ENCODE data around the gene FAM200B. TPM values are rescaled to one million over a fixed set of nuclear protein-coding genes. Genes with fewer than 3 reads are reported as not detected.

Gene FAM200B
- total RNA-seq, 4 donors from 2014 or later: 54.1 to 97.4 (median 72.7) TPM

GRCh38 chr4:15717086-15717485 lies 35.5 kb downstream of the FAM200B start:
- no peak overlapping the region for H3K27ac ChIP-seq
- H3K4me1 ChIP-seq: peaks cover 0 to 11% (median 7%) of the 10 kb centered on the region in 3 donors
- 58% methylated on average over 6 of the region's 6 CpGs; no CpG with 5 or more reads in 1 of the 2 donors for WGBS, 2 donors (ENCODE audit: low coverage in 1 of 2)
- H3K36me3 ChIP-seq: no peaks in the 10 kb centered on the region
- no peak for ATAC-seq
- H3K27me3 ChIP-seq: no peaks in the 10 kb centered on the region
- H3K9me3 ChIP-seq: no peaks in the 10 kb centered on the region
- TF ChIP-seq POLR2A (IDR thresholded peaks at IDR 0.05) (no peak), POLR2AphosphoS5 (IDR thresholded peaks at IDR 0.05) (no peak), CTCF (IDR thresholded peaks at IDR 0.05) (no peak), EP300 (IDR thresholded peaks at IDR 0.05) (no peak)
- no peak overlapping the region for H3K4me3 ChIP-seq

DNA sequence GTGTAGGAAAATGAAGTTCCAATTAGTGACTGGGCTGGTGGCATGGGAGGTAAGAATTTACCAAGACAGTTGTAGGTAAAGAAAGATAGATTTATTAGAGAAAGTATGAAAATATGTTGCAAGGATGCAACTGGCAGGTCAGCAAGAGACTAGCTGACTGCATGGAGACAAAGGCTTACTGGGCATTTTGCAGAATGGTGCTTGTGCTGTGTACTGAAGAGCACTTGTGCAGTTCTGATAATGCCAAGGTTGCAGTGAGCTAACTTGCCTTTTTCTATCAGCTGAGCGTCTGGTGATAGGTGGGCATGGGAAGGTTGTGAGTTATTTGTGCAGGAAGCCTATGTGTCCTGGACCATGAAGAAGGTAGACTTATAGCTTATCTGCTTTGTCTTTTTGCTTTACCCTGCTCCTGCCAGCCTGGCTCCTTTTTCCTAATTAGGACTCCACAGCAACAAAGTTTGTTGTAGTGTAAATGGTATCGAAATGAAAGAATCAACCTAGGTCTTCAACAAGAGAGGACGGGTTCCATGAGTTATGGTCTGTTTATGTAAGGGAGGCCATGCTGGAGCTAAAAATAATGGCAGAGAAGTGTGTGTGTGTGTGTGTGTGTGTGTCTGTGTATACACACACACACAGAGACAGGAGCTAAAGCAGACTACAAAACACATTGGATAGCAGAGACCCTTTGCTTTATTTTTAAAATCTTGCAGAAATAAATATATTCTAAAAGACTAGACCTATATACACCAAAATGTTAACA lies 36.2 kb downstream of the FAM200B start:
- ATAC-seq: no peak
- no peaks in the 10 kb centered on the region for H3K9me3 ChIP-seq
- H3K4me3 ChIP-seq: no peak overlapping the region
- H3K36me3 ChIP-seq: no peaks in the 10 kb centered on the region
- H3K27me3 ChIP-seq: no peaks in the 10 kb centered on the region
- 29 to 34% methylated on average over 3 of the region's 3 CpGs for WGBS, 2 donors (ENCODE audit: low coverage in 1 of 2)
- no peak for TF ChIP-seq POLR2A (IDR thresholded peaks at IDR 0.05)
- TF ChIP-seq EP300 (IDR thresholded peaks at IDR 0.05): no peak
- no peak for TF ChIP-seq POLR2AphosphoS5 (IDR thresholded peaks at IDR 0.05)
- TF ChIP-seq CTCF (IDR thresholded peaks at IDR 0.05): no peak
- no peak overlapping the region for H3K27ac ChIP-seq
- H3K4me1 ChIP-seq: peaks cover 0 to 11% (median 7%) of the 10 kb centered on the region in 3 donors

DNA sequence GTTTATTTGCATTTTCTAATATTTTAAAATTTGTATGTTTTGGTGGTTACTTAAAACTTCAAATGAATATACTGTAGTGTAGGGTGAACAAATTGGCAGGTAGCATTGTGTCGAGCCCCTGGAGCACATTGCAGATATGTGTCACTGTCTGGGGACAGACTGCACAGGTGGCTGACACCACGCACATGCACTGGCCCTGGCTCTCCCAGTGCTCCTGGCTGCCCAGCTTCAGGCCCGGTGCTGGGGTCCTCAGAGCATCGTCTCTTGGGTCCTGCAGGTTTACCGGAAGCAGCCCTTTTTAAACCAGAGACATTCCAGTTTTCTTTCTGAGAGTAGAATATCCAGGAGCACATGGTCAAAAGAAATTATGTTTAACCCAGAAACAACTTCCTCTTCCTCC lies 36.8 kb downstream of the FAM200B start:
- Histone ChIP-seq H3K36me3 (no peaks in the 10 kb centered on the region), H3K27ac (no peak overlapping the region), H3K4me1 (peaks cover 0 to 11% (median 7%) of the 10 kb centered on the region in 3 donors), H3K27me3 (no peaks in the 10 kb centered on the region), H3K4me3 (no peak overlapping the region), H3K9me3 (no peaks in the 10 kb centered on the region)
- no peak for ATAC-seq
- no peak for TF ChIP-seq POLR2A (IDR thresholded peaks at IDR 0.05)
- no peak for TF ChIP-seq CTCF (IDR thresholded peaks at IDR 0.05)
- no peak for TF ChIP-seq POLR2AphosphoS5 (IDR thresholded peaks at IDR 0.05)
- no peak for TF ChIP-seq EP300 (IDR thresholded peaks at IDR 0.05)
- 77 to 100% methylated on average over 1 to 5 of the region's 5 CpGs for WGBS, 2 donors (ENCODE audit: low coverage in 1 of 2)

DNA sequence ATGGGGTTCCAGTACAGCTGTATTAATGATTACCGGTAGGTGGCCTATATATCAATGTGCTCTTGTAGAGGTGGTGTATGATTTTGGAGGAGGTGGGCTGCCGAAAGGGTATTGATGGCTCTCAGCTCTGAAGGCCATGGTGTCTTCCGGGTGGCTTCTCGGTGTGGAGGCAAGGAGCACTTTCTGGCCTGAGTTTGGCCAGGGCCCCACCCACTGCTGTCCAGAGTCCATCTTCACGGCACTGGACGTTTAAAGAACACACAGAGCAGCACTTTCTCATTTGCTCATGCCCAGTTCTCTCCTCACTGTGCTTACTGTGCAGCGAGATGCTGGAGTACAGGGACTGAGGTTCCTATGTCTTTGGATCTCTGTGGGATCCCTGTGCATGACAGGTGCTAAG lies 37.3 kb downstream of the FAM200B start:
- Histone ChIP-seq H3K4me3 (no peak overlapping the region), H3K36me3 (no peaks in the 10 kb centered on the region), H3K27ac (no peak overlapping the region), H3K27me3 (no peaks in the 10 kb centered on the region), H3K4me1 (peaks cover 0 to 11% (median 7%) of the 10 kb centered on the region in 3 donors), H3K9me3 (no peaks in the 10 kb centered on the region)
- 87 to 91% methylated on average over 3 to 7 of the region's 7 CpGs for WGBS, 2 donors (ENCODE audit: low coverage in 1 of 2)
- TF ChIP-seq POLR2AphosphoS5 (IDR thresholded peaks at IDR 0.05): no peak
- ATAC-seq: no peak

DNA sequence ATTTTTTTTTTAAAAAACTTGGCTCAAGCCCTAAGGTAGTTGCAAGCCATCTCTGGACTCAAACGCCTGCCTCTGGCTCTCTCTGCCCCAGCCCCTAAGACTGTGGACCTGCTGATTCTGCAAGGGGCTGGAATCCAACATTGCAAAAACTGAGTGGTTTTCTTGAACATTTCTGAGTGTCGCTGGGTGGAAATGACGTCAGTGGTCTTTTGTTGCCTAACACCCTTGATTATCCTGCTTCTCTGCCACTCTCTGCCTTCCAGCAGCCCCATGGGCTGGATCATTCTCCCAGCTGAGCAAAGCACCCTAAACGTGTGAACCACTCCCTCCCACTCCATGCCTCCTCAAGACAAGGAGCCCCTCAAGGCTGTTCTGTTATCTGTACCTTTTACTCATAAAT lies 37.9 kb downstream of the FAM200B start:
- ATAC-seq: no peak
- no peaks in the 10 kb centered on the region for H3K36me3 ChIP-seq

GRCh38 chr4:15720851-15721250 lies 39.2 kb downstream of the FAM200B start:
- WGBS, 2 donors (ENCODE audit: low coverage in 1 of 2): 94% methylated on average over 2 of the region's 2 CpGs; no CpG with 5 or more reads in 1 of the 2 donors
- Histone ChIP-seq H3K27me3 (no peaks in the 10 kb centered on the region), H3K4me3 (no peak overlapping the region), H3K36me3 (no peaks in the 10 kb centered on the region), H3K4me1 (peaks cover 0 to 11% (median 7%) of the 10 kb centered on the region in 3 donors), H3K27ac (no peak overlapping the region), H3K9me3 (no peaks in the 10 kb centered on the region)
- ATAC-seq: no peak
- no peak for TF ChIP-seq POLR2AphosphoS5 (IDR thresholded peaks at IDR 0.05)
- no peak for TF ChIP-seq POLR2A (IDR thresholded peaks at IDR 0.05)
- TF ChIP-seq CTCF (IDR thresholded peaks at IDR 0.05): no peak
- TF ChIP-seq EP300 (IDR thresholded peaks at IDR 0.05): no peak

More for the DNA sequence above, 37.9 kb downstream of the FAM200B start:
- H3K4me1 ChIP-seq: peaks cover 0 to 11% (median 7%) of the 10 kb centered on the region in 3 donors
- TF ChIP-seq POLR2AphosphoS5 (IDR thresholded peaks at IDR 0.05) (no peak), EP300 (IDR thresholded peaks at IDR 0.05) (no peak), POLR2A (IDR thresholded peaks at IDR 0.05) (no peak)
- 66 to 77% methylated on average over 2 to 3 of the region's 4 CpGs for WGBS, 2 donors (ENCODE audit: low coverage in 1 of 2)
- no peaks in the 10 kb centered on the region for H3K27me3 ChIP-seq
- no peaks in the 10 kb centered on the region for H3K9me3 ChIP-seq
- no peak overlapping the region for H3K27ac ChIP-seq
- H3K4me3 ChIP-seq: no peak overlapping the region
